Measurements from ENCODE around the gene PTPRD. TPM values are rescaled to one million over a fixed set of nuclear protein-coding genes. Genes with fewer than 3 reads are reported as not detected.

PTPRD gene
- 100 to 1,000 TPM in 1 of 2 donors, 10 to 100 TPM in 1; 97.4 to 101 TPM for total RNA-seq
- polyA plus RNA-seq (2013, experiment 1 of 2): 112 TPM
- 119 TPM for polyA plus RNA-seq (2013, experiment 2 of 2)
- long read RNA-seq, experiment 1, partial matches to known transcripts: 2 of 8 reads
- long read RNA-seq, experiment 1, other reads (novel, unspliced or antisense): 6 of 8 reads
- long read RNA-seq, experiment 2, partial matches to known transcripts: 23 of 56 reads
- long read RNA-seq, experiment 2, other reads (novel, unspliced or antisense): 33 of 56 reads
- long read RNA-seq, experiment 3, partial matches to known transcripts: 7 of 16 reads
- long read RNA-seq, experiment 3, other reads (novel, unspliced or antisense): 9 of 16 reads
- long read RNA-seq, experiment 4, partial matches to known transcripts: 0 of 4 reads
- long read RNA-seq, experiment 4, other reads (novel, unspliced or antisense): 4 of 4 reads

GRCh38 chr9:10612641-10613398 is at the start of gene PTPRD:
Gene PTPRD, minus strand, starts transcription at chr9:10613002.
- Mint-ChIP-seq H3K27me3 (ENCODE audit: insufficient read depth) (peaks cover 40% of the 10 kb centered on the region), H3K36me3 (ENCODE audit: low read depth) (no peaks in the 10 kb centered on the region), H3K4me1 (peaks cover 12% of the 10 kb centered on the region), H3K9me3 (no peaks in the 10 kb centered on the region), H3K4me3 (peak within 1 kb of the TSS; percentile 82), H3K27ac (peak within 1 kb of the TSS; percentile 9)
- no peaks in the 10 kb centered on the region for H3K9me3 ChIP-seq (ENCODE audit: control insufficient read depth, low read length)
- WGBS, 2 experiments (ENCODE audit: insufficient coverage in 1 of 2, insufficient read length in 1 of 2): 0% methylated on average over 87 of the region's 87 CpGs; no CpG with 5 or more reads in 1 of the 2 experiments
- H3K9ac ChIP-seq (ENCODE audit: extremely low read depth, low read length, poor library complexity, severe bottlenecking): peak within 1 kb of the TSS; percentile 39
- peaks cover 52% of the 10 kb centered on the region for H3K27me3 ChIP-seq (ENCODE audit: control insufficient read depth, insufficient read depth, low read length, poor library complexity, severe bottlenecking)
- H3K4me3 ChIP-seq (ENCODE audit: low read length): peak within 1 kb of the TSS; percentile 83
- TF ChIP-seq, protein P1, sequence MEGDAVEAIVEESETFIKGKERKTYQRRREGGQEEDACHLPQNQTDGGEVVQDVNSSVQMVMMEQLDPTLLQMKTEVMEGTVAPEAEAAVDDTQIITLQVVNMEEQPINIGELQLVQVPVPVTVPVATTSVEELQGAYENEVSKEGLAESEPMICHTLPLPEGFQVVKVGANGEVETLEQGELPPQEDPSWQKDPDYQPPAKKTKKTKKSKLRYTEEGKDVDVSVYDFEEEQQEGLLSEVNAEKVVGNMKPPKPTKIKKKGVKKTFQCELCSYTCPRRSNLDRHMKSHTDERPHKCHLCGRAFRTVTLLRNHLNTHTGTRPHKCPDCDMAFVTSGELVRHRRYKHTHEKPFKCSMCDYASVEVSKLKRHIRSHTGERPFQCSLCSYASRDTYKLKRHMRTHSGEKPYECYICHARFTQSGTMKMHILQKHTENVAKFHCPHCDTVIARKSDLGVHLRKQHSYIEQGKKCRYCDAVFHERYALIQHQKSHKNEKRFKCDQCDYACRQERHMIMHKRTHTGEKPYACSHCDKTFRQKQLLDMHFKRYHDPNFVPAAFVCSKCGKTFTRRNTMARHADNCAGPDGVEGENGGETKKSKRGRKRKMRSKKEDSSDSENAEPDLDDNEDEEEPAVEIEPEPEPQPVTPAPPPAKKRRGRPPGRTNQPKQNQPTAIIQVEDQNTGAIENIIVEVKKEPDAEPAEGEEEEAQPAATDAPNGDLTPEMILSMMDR (conservative IDR thresholded peaks at IDR 0.05): peak; percentile 68
- H3K36me3 ChIP-seq (ENCODE audit: control insufficient read depth, insufficient read depth, low read length): no peaks in the 10 kb centered on the region
- peak; percentile 89 for DNase-seq
- peaks cover 3% of the 10 kb centered on the region for H3K4me1 ChIP-seq (ENCODE audit: control insufficient read depth, insufficient read depth, low read length)
- no peak within 1 kb of the TSS for H3K27ac ChIP-seq (ENCODE audit: low read depth, low read length)

GRCh38 chr9:10661994-10662393 is 49.2 kb upstream of the PTPRD start:
- no peaks in the 10 kb centered on the region for H3K9me3 ChIP-seq (ENCODE audit: control insufficient read depth, low read length)
- H3K4me3 Mint-ChIP-seq: no peak overlapping the region
- H3K27me3 Mint-ChIP-seq (ENCODE audit: insufficient read depth): no peaks in the 10 kb centered on the region
- H3K4me1 Mint-ChIP-seq: no peaks in the 10 kb centered on the region
- no peaks in the 10 kb centered on the region for H3K36me3 Mint-ChIP-seq (ENCODE audit: low read depth)
- no peaks in the 10 kb centered on the region for H3K36me3 ChIP-seq (ENCODE audit: control insufficient read depth, insufficient read depth, low read length)
- 89 to 100% methylated on average over 1 to 2 of the region's 2 CpGs for WGBS, 2 experiments (ENCODE audit: insufficient coverage in 1 of 2, insufficient read length in 1 of 2)
- H3K9ac ChIP-seq (ENCODE audit: extremely low read depth, low read length, poor library complexity, severe bottlenecking): no peak overlapping the region
- H3K9me3 Mint-ChIP-seq: no peaks in the 10 kb centered on the region
- no peak overlapping the region for H3K4me3 ChIP-seq (ENCODE audit: low read length)
- H3K27ac ChIP-seq (ENCODE audit: low read depth, low read length): no peak overlapping the region
- DNase-seq: no peak
- no peaks in the 10 kb centered on the region for H3K4me1 ChIP-seq (ENCODE audit: control insufficient read depth, insufficient read depth, low read length)
- no peak overlapping the region for H3K27ac Mint-ChIP-seq
- H3K27me3 ChIP-seq (ENCODE audit: control insufficient read depth, insufficient read depth, low read length, poor library complexity, severe bottlenecking): no peaks in the 10 kb centered on the region
- TF ChIP-seq, protein P1 (conservative IDR thresholded peaks at IDR 0.05): no peak

DNA sequence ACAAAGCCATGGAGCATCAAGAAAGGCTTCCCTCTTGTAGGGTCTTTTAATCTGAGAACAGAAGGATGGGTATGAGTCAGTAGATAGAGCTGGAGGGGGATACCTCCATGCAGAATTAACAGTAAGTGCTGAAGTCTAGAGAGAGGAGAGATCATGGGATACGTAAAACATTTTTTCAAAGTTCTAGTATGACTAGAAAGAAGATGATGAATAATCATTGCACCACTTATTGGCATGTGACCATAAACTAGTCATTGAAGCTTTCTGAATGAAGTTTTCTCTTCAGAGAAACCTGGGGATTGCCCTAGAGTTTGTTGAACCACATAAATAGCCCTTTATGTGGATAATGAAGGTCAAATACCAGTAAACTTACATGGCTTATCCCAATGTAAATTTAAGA is 48.6 kb upstream of the PTPRD start:
- no peaks in the 10 kb centered on the region for H3K27me3 Mint-ChIP-seq (ENCODE audit: insufficient read depth)
- 83 to 100% methylated on average over 1 of the region's 1 CpG for WGBS, 2 experiments (ENCODE audit: insufficient coverage in 1 of 2, insufficient read length in 1 of 2)
- no peak for DNase-seq

More for the DNA sequence above, 48.6 kb upstream of the PTPRD start:
- Histone ChIP-seq H3K4me3 (ENCODE audit: low read length) (no peak overlapping the region), H3K36me3 (ENCODE audit: control insufficient read depth, insufficient read depth, low read length) (no peaks in the 10 kb centered on the region), H3K27me3 (ENCODE audit: control insufficient read depth, insufficient read depth, low read length, poor library complexity, severe bottlenecking) (no peaks in the 10 kb centered on the region), H3K9me3 (ENCODE audit: control insufficient read depth, low read length) (no peaks in the 10 kb centered on the region), H3K9ac (ENCODE audit: extremely low read depth, low read length, poor library complexity, severe bottlenecking) (no peak overlapping the region), H3K4me1 (ENCODE audit: control insufficient read depth, insufficient read depth, low read length) (no peaks in the 10 kb centered on the region), H3K27ac (ENCODE audit: low read depth, low read length) (no peak overlapping the region)
- H3K36me3 Mint-ChIP-seq (ENCODE audit: low read depth): no peaks in the 10 kb centered on the region
- no peak overlapping the region for H3K27ac Mint-ChIP-seq
- no peaks in the 10 kb centered on the region for H3K4me1 Mint-ChIP-seq
- H3K4me3 Mint-ChIP-seq: no peak overlapping the region
- TF ChIP-seq, protein P1 (conservative IDR thresholded peaks at IDR 0.05): no peak
- no peaks in the 10 kb centered on the region for H3K9me3 Mint-ChIP-seq

All from endodermal cell (in vitro differentiated cells).